RKO (cell line): Measurements from ENCODE around the gene TSPAN5.
A peak's percentile ranks its signal among the peaks of the same experiment; 100 is the strongest.

ENCODE experiments used
- DNase-seq: peaks from one replicate; pipeline ENCODE4 v3.0.0-alpha.2; 2016; ENCODE audit warnings: low spot score

The TSPAN5 gene

DNA sequence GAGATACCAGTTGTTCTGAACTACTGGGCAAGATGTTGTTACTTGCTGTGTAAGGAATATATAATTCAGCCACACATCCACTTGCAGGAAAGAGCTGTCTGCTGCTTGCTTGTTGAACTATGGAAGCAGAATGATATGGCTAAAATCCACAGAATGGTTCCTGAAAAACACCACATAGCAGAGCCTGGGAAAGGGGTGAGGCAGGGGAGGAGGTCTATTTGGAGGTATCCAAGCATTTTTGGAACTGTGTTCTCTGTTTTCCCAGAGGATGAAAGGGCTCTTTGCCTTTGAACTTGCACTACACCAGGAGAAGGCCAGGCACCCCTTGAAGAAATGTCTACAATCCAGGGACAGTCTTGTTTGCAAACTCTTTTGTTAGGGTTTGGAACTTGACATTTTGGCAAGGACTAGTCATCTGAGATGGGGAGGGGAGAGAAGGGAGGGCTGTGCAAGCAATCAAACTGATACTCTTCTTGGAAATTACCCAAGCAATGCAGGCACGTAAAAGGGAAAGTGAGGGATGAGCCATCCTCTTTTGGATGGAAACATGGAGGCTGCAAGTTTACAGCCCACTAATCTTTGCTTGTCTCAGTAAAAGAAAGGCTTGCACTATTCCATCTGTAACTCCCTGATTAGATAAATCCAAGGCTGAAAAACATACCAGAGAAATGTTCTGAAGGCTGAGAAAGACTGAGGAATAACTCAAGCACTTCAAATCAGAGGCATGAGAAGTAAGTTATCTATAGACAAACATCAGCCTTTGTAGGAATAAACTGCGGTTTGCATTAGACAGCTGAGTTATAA lies 141.0 kb downstream of the TSPAN5 start:
- no peak for DNase-seq

DNA sequence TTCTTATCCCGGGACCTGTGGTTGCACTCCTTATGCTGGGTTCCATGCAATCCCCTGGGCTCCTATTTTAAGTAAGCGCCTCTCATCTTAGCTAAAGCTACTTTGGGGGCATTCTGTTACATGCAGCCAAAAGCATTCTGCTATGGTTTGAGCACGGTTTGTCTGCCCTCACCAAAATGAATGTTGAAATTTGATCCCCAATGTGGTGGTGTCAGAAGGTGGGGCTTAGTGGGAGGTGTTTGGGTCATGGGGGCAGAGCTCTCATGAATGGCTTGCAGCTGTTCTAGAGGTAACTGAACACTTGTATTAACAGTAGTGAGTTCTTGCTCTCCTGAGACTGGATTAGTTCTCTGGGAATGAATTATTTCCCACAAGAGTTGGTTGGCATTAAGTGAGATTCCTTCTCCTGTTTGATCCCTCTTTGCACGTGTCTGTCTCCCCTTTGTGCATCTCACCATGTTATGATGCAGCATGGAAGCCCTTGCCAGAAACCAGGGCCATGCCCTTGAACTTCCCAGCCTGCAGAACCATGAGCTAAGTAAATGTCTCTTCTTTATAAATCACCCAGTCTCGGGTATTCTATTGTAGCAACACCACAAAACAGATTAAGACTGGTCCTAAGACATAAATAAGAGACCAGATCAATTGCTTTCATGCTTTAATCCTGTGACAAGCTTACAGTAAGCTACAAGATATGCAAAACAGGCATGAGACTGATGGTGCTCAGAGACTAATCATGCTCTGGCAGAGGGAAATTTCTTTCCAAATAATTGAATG lies 141.8 kb downstream of the TSPAN5 start:
- no peak for DNase-seq

DNA sequence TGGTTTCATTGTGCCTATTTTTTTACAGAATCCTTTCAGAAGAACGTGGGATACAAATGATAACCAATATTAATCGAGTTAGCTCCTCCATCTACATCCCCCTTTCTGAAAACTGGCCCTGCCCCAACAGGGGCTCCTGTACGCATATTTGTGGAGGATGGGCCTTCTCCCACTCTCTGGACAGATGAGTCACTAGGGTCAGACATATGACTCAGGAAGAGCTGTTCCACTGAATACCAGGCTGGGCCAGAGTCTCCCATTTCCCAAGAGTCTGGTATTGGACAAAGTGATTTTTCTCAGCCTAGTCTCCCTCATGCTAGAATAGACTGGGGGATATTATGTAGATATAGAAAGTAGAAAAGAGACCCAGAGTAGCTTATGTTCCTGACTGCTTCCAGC lies 142.4 kb downstream of the TSPAN5 start:
- peak; percentile 49 for DNase-seq

DNA sequence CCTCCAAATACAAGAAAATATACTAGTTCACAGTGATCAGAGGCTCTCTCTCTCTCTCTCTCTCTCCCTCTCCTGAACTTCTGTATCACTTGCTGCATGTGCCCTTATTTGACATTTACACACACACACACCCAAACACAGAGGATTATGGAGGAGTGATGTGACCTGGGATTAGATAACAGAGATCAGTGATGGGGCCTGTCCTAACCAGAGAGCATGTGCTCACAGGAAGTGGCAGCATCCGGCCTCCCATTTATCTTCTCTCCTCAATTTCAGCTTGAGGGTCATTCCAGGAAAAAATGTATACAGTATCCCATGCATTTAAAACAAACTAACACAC lies 143.0 kb downstream of the TSPAN5 start:
- no peak for DNase-seq

DNA sequence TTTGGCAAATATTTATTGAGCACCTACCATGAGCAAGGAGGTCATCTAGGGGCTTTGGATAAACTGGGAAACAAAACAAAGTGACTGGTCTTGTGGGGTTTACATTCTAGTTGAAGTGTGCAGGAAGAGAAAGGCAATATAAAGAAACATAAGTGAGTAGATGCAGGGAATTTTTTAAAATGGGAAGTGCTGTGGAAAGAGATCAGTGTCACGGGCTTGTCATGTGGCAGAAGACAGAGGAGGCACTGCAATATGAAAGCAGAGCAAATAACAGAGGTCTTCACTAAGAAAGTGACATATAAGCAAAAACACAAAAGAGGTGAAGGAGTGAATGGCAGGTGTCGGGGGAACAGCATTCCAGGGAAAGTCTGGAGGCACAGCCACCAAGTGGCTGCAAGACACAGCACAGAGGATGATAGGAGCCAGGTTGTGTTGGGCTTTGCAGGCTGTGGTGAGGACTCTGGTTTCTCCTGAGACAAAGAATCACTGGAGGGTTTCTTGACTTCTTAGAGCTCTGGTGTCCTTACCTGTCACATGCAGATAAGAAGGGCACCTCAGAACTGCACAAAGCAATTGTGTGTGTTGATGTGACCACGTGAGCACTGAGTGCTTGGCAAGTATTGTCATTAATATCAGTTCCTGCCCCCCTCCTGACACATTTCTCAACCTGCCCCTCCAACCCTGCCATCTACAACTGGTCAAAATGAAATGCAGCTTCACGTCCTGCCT lies 143.5 kb downstream of the TSPAN5 start:
- DNase-seq, result no peak

DNA sequence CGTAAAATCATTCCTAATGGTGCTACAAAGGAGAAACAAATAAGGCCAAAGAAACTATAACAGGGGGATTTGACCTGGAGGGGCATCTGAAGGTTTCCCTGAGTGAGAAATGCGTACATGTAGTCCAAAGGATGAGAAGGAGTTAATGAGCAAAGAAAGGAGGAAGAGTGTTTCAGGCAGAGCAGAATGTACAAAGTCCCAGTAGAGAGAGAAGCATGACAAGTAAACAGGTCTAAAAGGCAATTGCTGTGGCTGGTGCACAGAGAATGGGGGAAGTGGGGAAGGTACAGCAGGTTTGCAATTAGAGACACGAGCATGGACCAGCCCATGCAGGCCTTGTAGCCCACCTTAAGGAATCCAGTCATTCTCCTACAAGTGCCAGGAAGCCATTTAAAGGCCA lies 145.5 kb downstream of the TSPAN5 start:
- DNase-seq, result no peak

DNA sequence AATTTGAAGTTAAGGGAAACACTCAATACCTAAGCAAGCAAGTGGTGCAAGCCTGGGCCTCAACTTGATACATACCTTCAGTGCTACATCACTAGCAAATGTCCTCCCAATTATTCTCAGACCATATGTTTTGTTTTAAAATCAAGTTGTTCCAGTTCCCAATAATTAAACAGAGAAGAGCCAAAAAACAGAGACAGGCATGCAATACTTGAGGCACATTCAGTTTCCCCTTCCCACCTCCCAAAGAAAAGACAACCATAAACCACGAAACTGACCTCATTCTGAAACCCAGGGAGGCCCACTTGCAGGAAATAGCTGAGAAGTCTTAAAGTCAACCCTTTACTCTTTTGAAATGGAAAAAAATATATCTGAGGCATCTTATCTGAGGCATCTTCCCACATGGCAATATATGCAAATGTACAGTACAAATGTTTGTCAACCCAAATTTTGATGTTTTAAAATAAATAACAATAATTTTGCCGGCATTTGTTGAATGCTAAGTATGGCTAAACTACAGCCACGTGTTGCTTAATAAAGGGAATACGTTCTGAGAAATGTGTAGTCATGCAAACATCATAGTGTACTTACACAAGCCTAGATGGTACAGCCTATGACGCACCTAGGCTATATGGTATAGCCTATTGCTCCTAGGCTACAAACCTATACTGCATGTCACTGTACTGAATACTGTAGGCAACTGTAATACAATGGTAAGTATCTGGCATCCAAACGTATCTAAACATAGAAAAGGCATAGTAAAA lies 147.5 kb downstream of the TSPAN5 start:
- DNase-seq, result no peak

DNA sequence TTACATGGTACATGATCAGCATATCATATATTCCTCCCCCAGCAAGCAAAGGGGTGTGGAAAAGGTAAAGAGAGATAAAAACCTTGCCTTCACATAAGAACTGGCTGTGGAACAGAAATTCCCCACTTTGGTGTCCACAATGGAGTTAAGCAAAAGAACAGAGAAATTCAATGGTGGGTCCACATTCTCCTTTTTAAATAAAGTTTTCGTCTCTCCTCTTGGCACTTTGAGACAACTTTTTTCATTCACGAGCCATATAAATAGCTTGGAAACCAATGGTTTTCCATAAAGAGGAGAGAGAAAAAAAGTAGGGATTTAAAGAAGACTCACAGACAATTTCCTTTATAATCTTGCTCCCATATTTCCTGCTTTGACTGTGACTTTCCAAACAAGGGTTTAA lies 148.1 kb downstream of the TSPAN5 start:
- DNase-seq, result no peak

DNA sequence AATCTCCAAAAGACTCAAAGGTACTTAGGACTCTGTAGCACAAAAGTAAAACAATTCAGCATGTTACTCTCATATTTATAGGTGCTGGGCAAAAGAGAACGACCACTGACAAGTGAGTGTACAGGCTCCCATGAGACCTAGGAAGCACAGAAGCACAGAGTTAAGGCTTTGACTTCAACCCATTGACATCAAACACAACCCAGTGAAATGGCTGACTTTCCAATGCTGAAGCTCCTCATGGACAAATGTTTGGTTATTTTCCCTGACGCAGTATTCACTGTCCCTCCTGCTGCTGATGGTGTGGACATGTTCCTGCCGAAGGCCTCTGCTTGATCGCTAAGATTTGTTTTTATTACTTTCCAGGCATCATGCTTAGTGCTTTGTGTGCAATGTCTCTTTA lies 148.7 kb downstream of the TSPAN5 start:
- DNase-seq, result no peak

DNA sequence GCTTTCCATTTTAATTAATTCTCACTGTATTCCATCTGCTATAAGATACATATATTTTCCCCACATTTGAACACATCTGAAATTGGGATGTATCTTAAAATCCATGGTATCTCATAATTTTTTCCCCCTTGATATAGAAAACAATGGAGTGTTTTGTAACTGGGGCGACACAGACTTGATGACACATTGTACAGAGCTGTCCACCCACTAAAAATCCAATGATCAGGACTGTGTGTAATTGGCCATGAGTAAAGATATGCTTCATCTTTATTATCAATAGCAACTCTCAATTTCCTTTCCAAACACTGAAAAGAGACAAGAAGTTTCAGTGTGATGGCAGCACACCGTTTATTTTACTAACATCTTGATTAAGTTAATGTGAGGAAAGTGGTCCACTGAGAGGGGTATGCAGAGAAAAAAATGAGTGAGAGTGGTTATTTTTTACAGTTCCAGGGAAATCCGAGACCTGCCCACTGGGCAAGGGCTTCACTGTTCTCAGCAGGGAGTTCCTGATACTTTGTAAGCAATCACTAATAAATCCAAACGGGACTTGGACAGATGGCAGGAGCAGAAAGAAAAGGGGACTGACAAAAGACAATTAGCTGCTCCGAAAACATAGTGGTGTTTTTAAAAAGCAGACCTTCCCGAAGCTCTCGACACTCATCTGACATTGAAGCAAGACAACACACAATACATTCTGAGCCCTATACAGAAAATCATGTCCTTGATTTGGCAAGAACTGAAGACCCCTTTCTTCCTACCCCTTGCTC lies 149.4 kb downstream of the TSPAN5 start:
- no peak for DNase-seq

DNA sequence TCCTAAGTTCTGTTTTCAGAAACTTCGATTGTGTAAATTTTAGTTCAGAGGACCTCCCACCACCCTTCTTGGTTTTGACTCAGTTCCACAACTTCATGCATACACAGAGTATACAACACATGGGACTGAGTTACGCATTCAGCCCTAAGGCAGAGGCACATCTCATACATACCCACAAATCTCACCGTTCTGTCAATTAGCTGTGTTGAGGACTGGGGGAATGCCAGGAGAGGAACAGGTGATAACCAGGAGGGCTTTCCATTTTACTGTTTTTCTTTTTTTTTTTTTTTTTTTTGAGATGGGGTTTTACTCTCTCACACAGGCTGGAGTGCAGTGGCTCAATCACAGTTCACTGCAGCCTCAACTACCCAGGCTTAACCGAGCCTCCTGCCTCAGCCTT lies 150.2 kb downstream of the TSPAN5 start:
- DNase-seq, result no peak

DNA sequence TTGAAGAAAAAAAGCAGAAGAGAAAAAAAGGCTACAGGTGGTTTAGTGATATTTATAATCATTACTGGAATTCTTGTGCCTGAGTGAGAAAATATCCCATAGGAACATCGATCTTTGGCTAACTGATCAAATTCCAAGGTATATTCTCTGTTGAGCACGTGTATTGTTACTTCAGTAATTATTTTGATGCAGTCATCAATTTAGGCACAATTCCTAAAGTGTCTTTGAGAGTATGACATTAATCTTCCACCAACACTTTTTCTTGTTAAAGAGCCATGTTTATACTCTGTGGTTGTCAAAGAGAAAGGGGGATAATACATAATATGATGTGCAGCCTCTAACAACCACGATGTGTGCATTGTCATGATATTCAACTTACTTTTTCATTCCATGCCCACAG lies 151.1 kb downstream of the TSPAN5 start:
- no peak for DNase-seq

DNA sequence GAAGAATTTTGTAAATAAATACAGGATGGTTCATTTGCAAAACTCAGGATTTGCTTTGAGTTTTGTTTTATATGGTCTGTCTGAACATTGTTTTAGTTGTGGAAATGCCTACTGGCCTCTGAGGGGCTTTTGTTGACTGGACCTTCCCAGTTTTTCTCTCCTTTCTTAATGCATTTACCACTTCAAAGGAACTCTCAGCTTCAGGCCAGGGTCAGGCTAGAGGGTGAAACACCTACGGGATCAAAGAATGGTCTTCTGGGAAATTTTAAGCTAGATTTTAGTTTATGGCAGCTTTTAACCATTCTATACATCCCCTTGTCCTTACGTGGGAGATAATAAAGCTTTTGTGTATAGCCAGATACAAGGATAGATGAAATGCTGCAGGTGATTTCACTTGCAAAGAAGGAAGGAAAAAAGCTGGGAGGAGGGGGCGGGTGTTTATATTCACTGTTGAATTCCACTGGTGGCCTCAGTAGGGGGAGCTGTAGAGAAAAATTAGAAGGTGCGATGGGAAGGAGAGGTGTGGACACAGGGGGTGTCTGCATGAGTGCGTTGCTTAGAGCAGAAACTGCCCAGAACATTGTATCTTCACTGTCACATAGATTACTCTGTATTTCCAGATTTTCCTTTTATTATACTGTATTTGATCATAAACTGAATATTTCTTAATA lies 151.8 kb downstream of the TSPAN5 start:
- DNase-seq, result no peak

DNA sequence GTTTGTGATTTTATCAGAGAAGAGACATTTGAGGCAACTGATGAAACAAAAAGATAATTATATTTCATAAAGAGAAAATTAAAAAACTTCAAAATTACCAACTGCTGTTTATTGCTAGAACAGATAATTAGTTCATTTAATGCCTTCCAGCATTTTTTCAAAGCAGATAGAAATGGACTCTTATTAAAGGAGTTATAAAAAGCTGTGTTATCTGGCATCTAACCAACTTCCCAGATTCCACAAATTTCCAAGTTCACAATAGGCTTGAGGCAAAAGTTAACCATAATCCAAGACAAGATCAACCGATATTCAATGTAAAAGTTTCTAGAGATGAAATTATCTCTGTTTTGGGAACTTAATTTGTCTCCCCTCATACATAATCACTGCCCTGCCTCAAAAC lies 152.4 kb downstream of the TSPAN5 start:
- DNase-seq, result no peak

DNA sequence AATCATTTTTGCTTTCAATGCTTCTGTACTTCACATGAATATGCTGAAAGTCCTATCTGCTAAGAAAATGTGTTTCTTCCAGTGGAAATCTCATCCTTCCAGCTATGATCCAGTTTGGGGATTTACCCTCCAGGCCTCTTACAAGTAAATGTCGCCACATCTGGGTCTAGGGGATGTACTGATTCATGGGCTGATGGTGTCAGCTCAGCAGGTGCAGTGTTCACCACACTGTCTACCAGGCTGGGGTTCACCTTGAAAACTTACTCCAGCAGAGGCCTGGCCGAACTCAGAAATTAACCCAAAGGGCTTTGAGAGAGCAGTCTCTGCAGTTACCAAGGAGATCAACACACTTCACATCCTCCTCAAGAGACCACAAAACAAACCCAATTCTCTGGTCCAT lies 154.3 kb downstream of the TSPAN5 start:
- DNase-seq, result no peak

DNA sequence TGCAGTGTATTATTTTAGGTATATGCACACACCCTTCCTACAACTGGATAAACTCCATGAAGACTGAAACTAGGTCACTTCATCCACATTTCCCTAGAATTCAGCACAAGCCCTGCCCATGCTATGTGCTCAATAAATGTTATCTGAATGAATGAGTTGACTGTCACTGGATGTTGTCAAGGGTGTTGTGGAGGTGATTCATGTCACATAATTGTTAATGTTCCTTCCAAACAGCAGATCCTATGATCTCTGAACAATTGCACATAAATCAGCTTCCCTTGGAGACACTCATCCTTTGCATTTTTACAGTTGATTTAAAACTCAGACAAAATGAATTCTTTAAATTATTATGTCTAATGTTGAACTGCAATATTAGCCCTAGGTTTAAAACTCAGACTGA lies 154.7 kb downstream of the TSPAN5 start:
- no peak for DNase-seq

DNA sequence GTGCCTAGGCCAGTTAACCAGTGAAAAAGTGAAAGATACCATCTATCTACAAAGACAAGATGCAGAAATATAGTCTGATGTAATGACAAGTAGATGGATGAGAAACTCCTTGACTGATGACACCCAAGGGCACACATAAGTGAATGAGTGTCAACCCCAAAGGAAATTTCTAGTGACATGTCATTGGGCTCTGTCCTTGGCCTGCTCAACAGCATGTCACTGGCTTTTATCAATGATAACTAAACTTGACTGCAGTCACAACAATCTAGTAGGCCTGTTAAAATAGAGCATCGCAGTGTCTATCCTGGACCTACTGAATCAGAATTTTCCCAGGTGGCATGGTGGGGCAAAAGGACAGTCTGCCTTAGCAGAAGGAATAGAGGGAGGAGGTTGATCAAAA lies 155.8 kb downstream of the TSPAN5 start:
- no peak for DNase-seq

DNA sequence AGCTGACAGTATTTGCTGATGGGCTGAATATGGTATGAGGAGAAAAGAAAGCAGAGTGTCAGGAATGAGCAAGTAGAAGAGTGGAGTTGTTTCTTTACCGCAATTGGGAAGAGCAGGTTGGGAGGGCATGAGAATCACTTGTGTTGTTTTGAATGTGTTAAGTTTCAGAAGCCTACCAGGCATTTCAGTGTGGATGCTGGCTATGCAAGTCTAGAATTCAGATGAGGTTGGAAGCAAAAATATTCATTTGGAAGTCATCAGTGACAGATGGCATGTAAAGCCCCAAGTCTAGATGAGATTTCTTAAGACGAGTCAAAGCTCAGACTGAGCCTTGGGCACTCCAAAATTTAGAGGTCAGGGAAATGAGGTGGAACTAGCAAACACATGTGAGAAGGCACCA lies 156.4 kb downstream of the TSPAN5 start:
- DNase-seq, result no peak

DNA sequence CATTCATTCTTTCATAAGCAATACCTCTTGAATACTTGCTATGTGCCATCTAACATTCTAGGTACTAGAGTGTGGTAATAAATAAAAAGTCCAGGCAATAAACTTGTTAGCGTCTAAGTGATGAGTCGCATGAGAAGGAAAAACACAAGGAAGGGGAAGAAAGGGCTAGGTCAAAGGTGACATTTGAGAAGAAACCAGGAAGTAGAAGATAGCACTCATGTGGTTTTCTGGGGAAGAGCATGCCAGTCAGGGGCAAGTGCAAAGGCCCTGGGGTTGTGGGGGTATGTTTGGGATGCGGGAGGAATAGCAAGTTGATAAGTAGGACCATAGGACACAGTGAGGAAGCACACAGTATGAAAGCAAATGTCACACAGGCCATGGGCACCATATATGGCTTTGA lies 157.0 kb downstream of the TSPAN5 start:
- DNase-seq, result no peak

DNA sequence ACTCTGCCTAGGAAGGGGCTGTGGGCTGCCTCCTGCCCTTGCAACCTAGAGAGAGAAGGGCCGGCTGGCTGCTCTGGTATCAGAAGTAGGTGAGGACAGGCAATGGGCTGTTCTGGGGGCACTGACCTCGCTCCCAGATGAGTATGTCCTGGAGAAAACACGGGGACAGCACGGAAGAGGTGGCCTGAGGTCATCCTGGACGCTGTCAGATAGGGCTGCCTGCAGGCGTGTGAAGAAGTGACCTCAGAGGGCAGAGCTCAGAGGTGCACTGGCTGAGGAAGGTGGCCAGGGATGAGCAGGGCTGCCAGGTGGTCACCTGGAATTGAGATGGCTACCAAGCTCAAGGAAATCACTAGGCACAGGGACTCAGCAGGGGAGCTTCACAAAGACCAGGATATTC lies 159.6 kb downstream of the TSPAN5 start:
- DNase-seq, result no peak
